ENCODE measurements around the gene LPP. TPM values are rescaled to one million over a fixed set of nuclear protein-coding genes. Genes with fewer than 3 reads are reported as not detected.

The LPP gene
- total and polyA plus RNA-seq, 10 of the 15 experiments (the other 5 are each of a cell fraction or from before 2014, with no cell fraction given), result under 0.01 to 0.62 (median 0.03) TPM

GRCh38 chr3:188215129-188215528, 61.2 kb downstream of the LPP start:
- intact Hi-C loops (cut with micrococcal nuclease; ENCODE audit: unreplicated experiment), result no loop called here
- ATAC-seq, result no peak
- Histone ChIP-seq H3K36me3 (ENCODE audit: control insufficient read depth in 2 of 2, insufficient read depth in 2 of 2, low read length in 1 of 2) (no peaks in the 10 kb centered on the region), H3K79me2 (ENCODE audit: control insufficient read depth, insufficient read depth, low read length) (no peaks in the 10 kb centered on the region), H2AFZ (ENCODE audit: control insufficient read depth, low read depth, low read length) (no peak overlapping the region), H3K9ac (ENCODE audit: control insufficient read depth, insufficient read depth, low read length) (no peak overlapping the region), H3K9me3 (replicated peaks; ENCODE audit: control insufficient read depth, insufficient read depth, low read length) (no peaks in the 10 kb centered on the region), H3K4me2 (ENCODE audit: control insufficient read depth, insufficient read depth) (no peak overlapping the region), H3K4me3 (no peak overlapping the region), H3K27ac (ENCODE audit: control insufficient read depth, insufficient read depth) (no peak overlapping the region), H4K20me1 (ENCODE audit: control insufficient read depth, insufficient read depth) (no peaks in the 10 kb centered on the region), H3K27me3 (replicated peaks in 1 of 2; ENCODE audit: control insufficient read depth in 2 of 2, insufficient read depth in 2 of 2, low read length in 1 of 2) (peaks cover 0 to 4% of the 10 kb centered on the region in 2 experiments; a peak in 2 of 4 replicates), H3K4me1 (ENCODE audit: control insufficient read depth, insufficient read depth, low read length) (no peaks in the 10 kb centered on the region)
- ChIA-PET SMC1A (ENCODE audit: uncharacterized antibody, unreplicated experiment) (no interaction called here), CTCF (no interaction called here), POLR2A (no interaction called here), RAD21 (ENCODE audit: unreplicated experiment) (no interaction called here)
- 60% methylated on average over 2 of the region's 2 CpGs for WGBS (ENCODE audit: insufficient coverage, insufficient replicate concordance, low lambda C conversion rate, missing lambda C conversion rate)
- FAIRE-seq, result no peak
- TF ChIP-seq RCOR1 (conservative IDR thresholded peaks at IDR 0.05; ENCODE audit: low read depth, low read length), result no peak
- TF ChIP-seq NRF1 (conservative IDR thresholded peaks at IDR 0.05; ENCODE audit: low read depth, low read length), result no peak
- TF ChIP-seq RBBP5 (conservative IDR thresholded peaks at IDR 0.05), result no peak
- no peak for TF ChIP-seq DPF2 (IDR thresholded peaks at IDR 0.05)
- TF ChIP-seq MXI1 (IDR thresholded peaks at IDR 0.05; ENCODE audit: low read depth, low read length), result no peak
- TF ChIP-seq CBX3 (IDR thresholded peaks at IDR 0.05; ENCODE audit: borderline replicate concordance, low read depth), result no peak
- TF ChIP-seq EZH2 (IDR thresholded peaks at IDR 0.05; ENCODE audit: borderline replicate concordance, control insufficient read depth, low read depth, low read length), result no peak
- TF ChIP-seq SMAD1 (IDR thresholded peaks at IDR 0.05; ENCODE audit: low read depth, partially characterized antibody), result no peak
- no peak for TF ChIP-seq MTA3 (IDR thresholded peaks at IDR 0.05; ENCODE audit: borderline replicate concordance, low read length)
- no peak for DNase-seq (ENCODE audit: low read depth, low spot score)
- in situ Hi-C loops (cut with MboI), result no loop called here
- BruUV-seq (replicated peaks), result no TSS peak

DNA sequence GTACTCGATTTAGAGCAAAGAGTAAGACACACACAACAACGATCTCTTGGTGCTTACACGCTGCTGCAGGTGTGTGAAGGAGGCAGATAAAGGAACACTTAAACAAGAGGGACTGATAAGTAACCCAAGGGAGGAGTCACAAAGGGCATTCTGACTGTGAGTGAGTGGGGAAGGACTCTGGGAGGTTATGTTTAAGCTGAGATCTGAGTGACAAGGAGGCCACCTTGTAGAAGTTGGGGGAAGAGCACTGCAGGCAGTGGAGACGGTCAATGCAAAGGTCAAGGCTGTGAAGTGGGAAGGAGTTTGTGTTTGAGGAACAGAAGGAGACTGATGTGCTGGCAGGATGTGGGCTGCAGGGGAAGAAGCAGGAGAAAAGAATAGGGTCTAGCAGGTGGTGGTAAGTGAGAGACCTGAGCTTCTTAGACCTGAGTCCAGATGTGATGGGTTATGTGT, 63.1 kb downstream of the LPP start:
- no peaks in the 10 kb centered on the region for H3K79me2 ChIP-seq (ENCODE audit: control insufficient read depth, insufficient read depth, low read length)
- in situ Hi-C loops (cut with MboI) (no loop called here), intact Hi-C loops (cut with micrococcal nuclease; ENCODE audit: unreplicated experiment) (no loop called here)
- RAD21 ChIA-PET (ENCODE audit: unreplicated experiment), result no interaction called here
- H3K4me1 ChIP-seq (ENCODE audit: control insufficient read depth, insufficient read depth, low read length), result no peaks in the 10 kb centered on the region
- no peak overlapping the region for H3K4me2 ChIP-seq (ENCODE audit: control insufficient read depth, insufficient read depth)
- BruUV-seq (replicated peaks), result no TSS peak
- no peaks in the 10 kb centered on the region for H3K9me3 ChIP-seq (replicated peaks; ENCODE audit: control insufficient read depth, insufficient read depth, low read length)
- no peaks in the 10 kb centered on the region for H3K36me3 ChIP-seq (ENCODE audit: control insufficient read depth in 2 of 2, insufficient read depth in 2 of 2, low read length in 1 of 2)
- 71% methylated on average over 4 of the region's 4 CpGs for WGBS (ENCODE audit: insufficient coverage, insufficient replicate concordance, low lambda C conversion rate, missing lambda C conversion rate)
- H3K27me3 ChIP-seq (replicated peaks in 1 of 2; ENCODE audit: control insufficient read depth in 2 of 2, insufficient read depth in 2 of 2, low read length in 1 of 2), result peaks cover 0 to 4% of the 10 kb centered on the region in 2 experiments; a peak in 2 of 4 replicates
- POLR2A ChIA-PET, result no interaction called here
- DNase-seq (ENCODE audit: low read depth, low spot score) (no peak), ATAC-seq (no peak), FAIRE-seq (no peak)
- H2AFZ ChIP-seq (ENCODE audit: control insufficient read depth, low read depth, low read length), result no peak overlapping the region
- CTCF ChIA-PET, result interaction anchor here (0.8 kb wide), 1 partner anchor 477 kb away, joined by 3 read pairs; no protein-coding TSS in a partner anchor
- H3K9ac ChIP-seq (ENCODE audit: control insufficient read depth, insufficient read depth, low read length), result no peak overlapping the region
- SMC1A ChIA-PET (ENCODE audit: uncharacterized antibody, unreplicated experiment), result no interaction called here
- no peak overlapping the region for H3K4me3 ChIP-seq
- H4K20me1 ChIP-seq (ENCODE audit: control insufficient read depth, insufficient read depth), result no peaks in the 10 kb centered on the region
- no peak overlapping the region for H3K27ac ChIP-seq (ENCODE audit: control insufficient read depth, insufficient read depth)
- TF ChIP-seq POLR2AphosphoS2 (IDR thresholded peaks at IDR 0.05; ENCODE audit: low read depth, low read length) (no peak), RELB (IDR thresholded peaks at IDR 0.05; ENCODE audit: low read depth) (no peak), ESRRA (IDR thresholded peaks at IDR 0.05; ENCODE audit: low read length) (no peak), KAT2A (conservative IDR thresholded peaks at IDR 0.05; ENCODE audit: control insufficient read depth, low read depth, low read length) (no peak), MEF2A (IDR thresholded peaks at IDR 0.05; ENCODE audit: insufficient read depth, low read depth, low read length) (no peak), SUPT20H (IDR thresholded peaks at IDR 0.05; ENCODE audit: borderline replicate concordance, control insufficient read depth, low read depth, low read length) (no peak), RBBP5 (conservative IDR thresholded peaks at IDR 0.05) (no peak), MLLT1 (IDR thresholded peaks at IDR 0.05) (no peak)

Data from GM12878 (cell line).